Activated naive CD8-positive, alpha-beta T cell treated with anti-CD3 and anti-CD28 coated beads, Interleukin-2, amount 50 U/mL, for 24 hours (primary cell): ENCODE data around the gene UBTF.

Source experiments
- ATAC-seq: fragments of 150-1000 bp; cut with Tn5 transposase; one replicate; pipeline ENCODE4 v1.10.0; 2021
- DNase-seq: peaks from one replicate; pipeline ENCODE4 v3.0.0; 2021
- H3K27ac Mint-ChIP-seq: one replicate; pipeline ENCODE4 v1.8.0; 2021; ENCODE audit warnings: mild to moderate bottlenecking, mixed read lengths
- H3K27me3 Mint-ChIP-seq: one replicate; pipeline ENCODE4 v1.8.0; 2021; ENCODE audit warnings: mixed read lengths
- H3K36me3 Mint-ChIP-seq: one replicate; pipeline ENCODE4 v1.8.0; 2021; ENCODE audit warnings: low read depth, mixed read lengths
- H3K4me1 Mint-ChIP-seq: one replicate; pipeline ENCODE4 v1.8.0; 2021; ENCODE audit warnings: mixed read lengths
- H3K4me3 Mint-ChIP-seq: one replicate; pipeline ENCODE4 v1.8.0; 2021; ENCODE audit warnings: mild to moderate bottlenecking, moderate library complexity, mixed read lengths
- H3K9me3 Mint-ChIP-seq: one replicate; pipeline ENCODE4 v1.8.0; 2021; ENCODE audit warnings: mixed read lengths

Gene UBTF

GRCh38 chr17:44219616-44220212 is at the start of gene UBTF:
UBTF (minus strand) TSS chr17:44219675; CDS start chr17:44218229, 1,446 bp downstream.
- peaks cover 45% of the 10 kb centered on the region for H3K4me1 Mint-ChIP-seq
- peak; percentile 66 for DNase-seq
- no peaks in the 10 kb centered on the region for H3K9me3 Mint-ChIP-seq
- no peaks in the 10 kb centered on the region for H3K27me3 Mint-ChIP-seq
- H3K4me3 Mint-ChIP-seq, result peak within 1 kb of the TSS; percentile 95
- H3K27ac Mint-ChIP-seq, result peak within 1 kb of the TSS; percentile 93
- peaks cover 30% of the 10 kb centered on the region for H3K36me3 Mint-ChIP-seq
- peak; percentile 3 for ATAC-seq

GRCh38 chr17:44268709-44269534 is 49.4 kb upstream of the UBTF start:
- Mint-ChIP-seq H3K27ac (no peak overlapping the region), H3K36me3 (no peaks in the 10 kb centered on the region), H3K9me3 (no peaks in the 10 kb centered on the region), H3K4me1 (no peaks in the 10 kb centered on the region), H3K27me3 (peaks cover 2% of the 10 kb centered on the region), H3K4me3 (no peak overlapping the region)
- DNase-seq, result no peak
- no peak for ATAC-seq

- H3K4me3 Mint-ChIP-seq, result no peak within 1 kb of the TSS
- H3K4me1 Mint-ChIP-seq, result no peaks in the 10 kb centered on the region
- H3K9me3 Mint-ChIP-seq, result no peaks in the 10 kb centered on the region
- no peak for DNase-seq
- H3K27me3 Mint-ChIP-seq, result peaks cover 2% of the 10 kb centered on the region
- no peaks in the 10 kb centered on the region for H3K36me3 Mint-ChIP-seq
- H3K27ac Mint-ChIP-seq, result no peak within 1 kb of the TSS
- ATAC-seq, result no peak
Measured at GRCh38 chr17:44267818-44268490, 48.5 kb upstream of the UBTF start, which contains the start of gene SLC4A1. SLC4A1 (minus strand) TSS chr17:44268135; CDS start chr17:44262866, 5,269 bp downstream.

GRCh38 chr17:44267165-44267455 is 47.6 kb upstream of the UBTF start:
- no peak for DNase-seq
- Mint-ChIP-seq H3K36me3 (no peaks in the 10 kb centered on the region), H3K9me3 (no peaks in the 10 kb centered on the region), H3K27ac (no peak overlapping the region), H3K4me1 (no peaks in the 10 kb centered on the region), H3K4me3 (no peak overlapping the region), H3K27me3 (peaks cover 2% of the 10 kb centered on the region)
- no peak for ATAC-seq

- H3K4me3 Mint-ChIP-seq, result no peak overlapping the region
- H3K36me3 Mint-ChIP-seq, result no peaks in the 10 kb centered on the region
- no peaks in the 10 kb centered on the region for H3K27me3 Mint-ChIP-seq
- ATAC-seq (no peak), DNase-seq (no peak)
- H3K4me1 Mint-ChIP-seq, result no peaks in the 10 kb centered on the region
- H3K9me3 Mint-ChIP-seq, result no peaks in the 10 kb centered on the region
- no peak overlapping the region for H3K27ac Mint-ChIP-seq
Measured at GRCh38 chr17:44266402-44267164, 47.1 kb upstream of the UBTF start.

GRCh38 chr17:44263345-44263902 is 43.9 kb upstream of the UBTF start:
- ATAC-seq (no peak), DNase-seq (no peak)
- Mint-ChIP-seq H3K36me3 (no peaks in the 10 kb centered on the region), H3K4me1 (no peaks in the 10 kb centered on the region), H3K27me3 (no peaks in the 10 kb centered on the region), H3K4me3 (no peak overlapping the region), H3K9me3 (no peaks in the 10 kb centered on the region), H3K27ac (no peak overlapping the region)

GRCh38 chr17:44262654-44263225 is 43.3 kb upstream of the UBTF start:
- ATAC-seq (no peak), DNase-seq (no peak)
- Mint-ChIP-seq H3K4me1 (no peaks in the 10 kb centered on the region), H3K9me3 (no peaks in the 10 kb centered on the region), H3K27ac (no peak overlapping the region), H3K4me3 (no peak overlapping the region), H3K27me3 (no peaks in the 10 kb centered on the region), H3K36me3 (no peaks in the 10 kb centered on the region)

- Mint-ChIP-seq H3K36me3 (no peaks in the 10 kb centered on the region), H3K9me3 (no peaks in the 10 kb centered on the region), H3K4me3 (no peak overlapping the region), H3K4me1 (no peaks in the 10 kb centered on the region), H3K27ac (no peak overlapping the region), H3K27me3 (peaks cover 2% of the 10 kb centered on the region)
- DNase-seq (no peak), ATAC-seq (no peak)
Measured at GRCh38 chr17:44260296-44260695, 40.8 kb upstream of the UBTF start.

GRCh38 chr17:44258811-44259351 is 39.4 kb upstream of the UBTF start:
- H3K4me3 Mint-ChIP-seq, result no peak overlapping the region
- H3K27ac Mint-ChIP-seq, result no peak overlapping the region
- H3K36me3 Mint-ChIP-seq, result no peaks in the 10 kb centered on the region
- H3K4me1 Mint-ChIP-seq, result no peaks in the 10 kb centered on the region
- peaks cover 2% of the 10 kb centered on the region for H3K27me3 Mint-ChIP-seq
- ATAC-seq (no peak), DNase-seq (no peak)
- no peaks in the 10 kb centered on the region for H3K9me3 Mint-ChIP-seq

- no peaks in the 10 kb centered on the region for H3K36me3 Mint-ChIP-seq
- no peak overlapping the region for H3K4me3 Mint-ChIP-seq
- H3K27me3 Mint-ChIP-seq, result peaks cover 2% of the 10 kb centered on the region
- DNase-seq (no peak), ATAC-seq (no peak)
- H3K4me1 Mint-ChIP-seq, result no peaks in the 10 kb centered on the region
- H3K9me3 Mint-ChIP-seq, result no peaks in the 10 kb centered on the region
- H3K27ac Mint-ChIP-seq, result no peak overlapping the region
Measured at GRCh38 chr17:44257815-44258760, 38.6 kb upstream of the UBTF start.

GRCh38 chr17:44256671-44257070 is 37.2 kb upstream of the UBTF start:
- Mint-ChIP-seq H3K27ac (no peak overlapping the region), H3K9me3 (no peaks in the 10 kb centered on the region), H3K4me3 (no peak overlapping the region), H3K4me1 (no peaks in the 10 kb centered on the region), H3K27me3 (peaks cover 2% of the 10 kb centered on the region), H3K36me3 (no peaks in the 10 kb centered on the region)
- ATAC-seq (no peak), DNase-seq (no peak)

- no peaks in the 10 kb centered on the region for H3K9me3 Mint-ChIP-seq
- H3K36me3 Mint-ChIP-seq, result no peaks in the 10 kb centered on the region
- no peak for ATAC-seq
- no peak overlapping the region for H3K4me3 Mint-ChIP-seq
- H3K4me1 Mint-ChIP-seq, result no peaks in the 10 kb centered on the region
- H3K27ac Mint-ChIP-seq, result no peak overlapping the region
- H3K27me3 Mint-ChIP-seq, result peaks cover 2% of the 10 kb centered on the region
- no peak for DNase-seq
Measured at GRCh38 chr17:44255915-44256314, 36.4 kb upstream of the UBTF start.
